Measurements from ENCODE around the gene CLEC1B.

GRCh38 chr12:10027311-10027710 is 28.4 kb upstream of the CLEC1B start:
- TF ChIP-seq CTCF (conservative IDR thresholded peaks at IDR 0.05; ENCODE audit: low read length) (no peak), EZH2phosphoT487 (IDR thresholded peaks at IDR 0.05; ENCODE audit: borderline replicate concordance, low read depth, low read length) (no peak)

Measured in OCI-LY7 (cell line).